ENCODE results near the gene CKLF.

DNA sequence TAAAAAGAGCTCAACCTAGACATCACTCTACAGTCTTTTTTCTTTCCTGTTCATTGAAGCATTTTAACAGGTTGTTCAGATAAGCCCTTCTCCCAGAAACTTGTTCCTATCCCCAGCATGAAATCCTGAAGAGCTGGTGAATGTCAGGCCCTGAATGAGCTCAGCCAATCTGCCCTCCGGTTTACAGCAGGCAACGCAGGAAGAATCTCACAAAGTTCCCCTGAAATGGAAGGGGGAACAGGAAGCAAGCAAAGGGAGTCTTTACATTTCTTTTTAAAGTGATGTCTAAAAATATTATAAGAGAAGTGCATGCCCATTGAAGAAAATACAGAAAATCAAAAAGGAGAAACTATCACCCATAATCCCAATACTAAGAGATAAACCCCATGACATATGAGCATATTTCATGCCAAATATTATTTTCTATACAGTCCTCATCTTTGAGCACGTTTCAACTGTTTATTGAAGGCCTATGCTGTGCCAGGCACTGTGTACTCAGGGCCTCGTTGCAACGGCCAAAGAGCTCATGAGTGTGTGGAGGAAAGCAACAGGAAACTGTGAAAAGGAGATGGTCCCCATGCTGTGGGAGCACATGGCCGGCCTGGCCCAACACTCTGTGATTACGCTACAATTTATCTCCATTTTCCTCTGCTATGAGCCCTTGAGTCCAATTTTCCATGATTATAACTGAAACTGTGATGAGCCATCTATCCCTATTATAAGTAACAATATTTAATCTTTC is 8.2 kb upstream of the CKLF start:
- TF ChIP-seq, protein P1, sequence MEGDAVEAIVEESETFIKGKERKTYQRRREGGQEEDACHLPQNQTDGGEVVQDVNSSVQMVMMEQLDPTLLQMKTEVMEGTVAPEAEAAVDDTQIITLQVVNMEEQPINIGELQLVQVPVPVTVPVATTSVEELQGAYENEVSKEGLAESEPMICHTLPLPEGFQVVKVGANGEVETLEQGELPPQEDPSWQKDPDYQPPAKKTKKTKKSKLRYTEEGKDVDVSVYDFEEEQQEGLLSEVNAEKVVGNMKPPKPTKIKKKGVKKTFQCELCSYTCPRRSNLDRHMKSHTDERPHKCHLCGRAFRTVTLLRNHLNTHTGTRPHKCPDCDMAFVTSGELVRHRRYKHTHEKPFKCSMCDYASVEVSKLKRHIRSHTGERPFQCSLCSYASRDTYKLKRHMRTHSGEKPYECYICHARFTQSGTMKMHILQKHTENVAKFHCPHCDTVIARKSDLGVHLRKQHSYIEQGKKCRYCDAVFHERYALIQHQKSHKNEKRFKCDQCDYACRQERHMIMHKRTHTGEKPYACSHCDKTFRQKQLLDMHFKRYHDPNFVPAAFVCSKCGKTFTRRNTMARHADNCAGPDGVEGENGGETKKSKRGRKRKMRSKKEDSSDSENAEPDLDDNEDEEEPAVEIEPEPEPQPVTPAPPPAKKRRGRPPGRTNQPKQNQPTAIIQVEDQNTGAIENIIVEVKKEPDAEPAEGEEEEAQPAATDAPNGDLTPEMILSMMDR (IDR thresholded peaks at IDR 0.05) = no peak
- TF ChIP-seq POLR2AphosphoS5 (IDR thresholded peaks at IDR 0.05) (no peak), POLR2A (IDR thresholded peaks at IDR 0.05) (no peak)
